CD4-positive, CD25-positive, alpha-beta regulatory T cell (primary cell): ENCODE results near the gene UBLCP1. TPM values are rescaled to one million over a fixed set of nuclear protein-coding genes. Genes with fewer than 3 reads are reported as not detected.
A peak's percentile ranks its signal among the peaks of the same experiment; 100 is the strongest.
"Not testable (repeated sequence)": the region's sequence is repeated elsewhere in the genome, so short reads cannot be mapped to it uniquely, and the experiment has no call there.

Source experiments
- ATAC-seq, 2 donors: fragments of 150-1000 bp; cut with Tn5 transposase; one replicate each; pipeline ENCODE4 v1.10.0; 2021; ENCODE audit warnings: low read depth in 2 of 2, moderate number of reproducible peaks in 2 of 2, moderate library complexity in 1 of 2
- DNase-seq, 3 donors: peaks; one replicate each; pipeline versions ENCODE4 v3.0.0 to v3.0.0-alpha.2; 2012 to 2022; ENCODE audit warnings: mixed read lengths in 1 of 3
- H3K27ac ChIP-seq: one replicate; pipeline ENCODE4 v1.7.0; 2013; ENCODE audit warnings: mild to moderate bottlenecking, low read length; ENCODE audit not compliant: insufficient read depth, poor library complexity, severe bottlenecking
- H3K27me3 ChIP-seq: one replicate; pipeline ENCODE4 v1.7.0; 2013; ENCODE audit warnings: low read length; ENCODE audit not compliant: control insufficient read depth, insufficient read depth
- H3K36me3 ChIP-seq: one replicate; pipeline ENCODE4 v1.7.0; 2013; ENCODE audit warnings: mild to moderate bottlenecking, low read length, moderate library complexity; ENCODE audit not compliant: control insufficient read depth, insufficient read depth
- H3K4me1 ChIP-seq: 2 replicates; pipeline ENCODE4 v1.7.0; 2013; ENCODE audit warnings: mild to moderate bottlenecking, low read length; ENCODE audit not compliant: insufficient read depth, control insufficient read depth, poor library complexity, severe bottlenecking
- H3K4me3 ChIP-seq: one replicate; pipeline ENCODE4 v1.7.0; 2013; ENCODE audit warnings: low read depth, mild to moderate bottlenecking, low read length, moderate library complexity
- H3K9me3 ChIP-seq, 2 experiments: 1 replicate in 1 of 2; 2 replicates in 1 of 2; pipeline ENCODE4 v1.7.0; 2013; ENCODE audit warnings: low read length in 2 of 2, mild to moderate bottlenecking in 1 of 2, moderate library complexity in 1 of 2; ENCODE audit not compliant: control insufficient read depth in 2 of 2
- H3K27ac Mint-ChIP-seq, 3 donors: one replicate each; pipeline ENCODE4 v1.8.0; 2020 to 2022; ENCODE audit warnings: mild to moderate bottlenecking in 3 of 3, mixed read lengths in 3 of 3, moderate library complexity in 2 of 3
- H3K27me3 Mint-ChIP-seq: one replicate; pipeline ENCODE4 v1.8.0; 2022; ENCODE audit warnings: mild to moderate bottlenecking, mixed read lengths
- H3K36me3 Mint-ChIP-seq: one replicate; pipeline ENCODE4 v1.8.0; 2020; ENCODE audit warnings: mixed read lengths
- H3K4me1 Mint-ChIP-seq, 4 donors: one replicate each; pipeline ENCODE4 v1.8.0; 2020 to 2022; ENCODE audit warnings: mixed read lengths in 4 of 4, mild to moderate bottlenecking in 1 of 4
- H3K4me3 Mint-ChIP-seq, 4 donors: one replicate each; pipeline ENCODE4 v1.8.0; 2020 to 2022; ENCODE audit warnings: mild to moderate bottlenecking in 4 of 4, mixed read lengths in 4 of 4, moderate library complexity in 3 of 4
- H3K9me3 Mint-ChIP-seq, 7 donors: one replicate each; pipeline ENCODE4 v1.8.0; 2020 to 2022; ENCODE audit warnings: mixed read lengths in 7 of 7, mild to moderate bottlenecking in 3 of 7, moderate library complexity in 2 of 7
- polyA plus RNA-seq, 4 donors: library from polyadenylated mRNA; unstranded; fragments of 300-500 nt; fragmentation: Illumina TruSeq; gene quantifications; one replicate each; pipeline ENCODE4 v1.2.3, GENCODE V29; 2021
- total RNA-seq: library from RNA; stranded (reverse); gene quantifications from one replicate; pipeline ENCODE4 v1.2.3, GENCODE V29; 2022

Gene UBLCP1
- total and polyA plus RNA-seq, 5 donors from 2014 or later = 20.5 to 66.1 (median 56.5) TPM

DNA sequence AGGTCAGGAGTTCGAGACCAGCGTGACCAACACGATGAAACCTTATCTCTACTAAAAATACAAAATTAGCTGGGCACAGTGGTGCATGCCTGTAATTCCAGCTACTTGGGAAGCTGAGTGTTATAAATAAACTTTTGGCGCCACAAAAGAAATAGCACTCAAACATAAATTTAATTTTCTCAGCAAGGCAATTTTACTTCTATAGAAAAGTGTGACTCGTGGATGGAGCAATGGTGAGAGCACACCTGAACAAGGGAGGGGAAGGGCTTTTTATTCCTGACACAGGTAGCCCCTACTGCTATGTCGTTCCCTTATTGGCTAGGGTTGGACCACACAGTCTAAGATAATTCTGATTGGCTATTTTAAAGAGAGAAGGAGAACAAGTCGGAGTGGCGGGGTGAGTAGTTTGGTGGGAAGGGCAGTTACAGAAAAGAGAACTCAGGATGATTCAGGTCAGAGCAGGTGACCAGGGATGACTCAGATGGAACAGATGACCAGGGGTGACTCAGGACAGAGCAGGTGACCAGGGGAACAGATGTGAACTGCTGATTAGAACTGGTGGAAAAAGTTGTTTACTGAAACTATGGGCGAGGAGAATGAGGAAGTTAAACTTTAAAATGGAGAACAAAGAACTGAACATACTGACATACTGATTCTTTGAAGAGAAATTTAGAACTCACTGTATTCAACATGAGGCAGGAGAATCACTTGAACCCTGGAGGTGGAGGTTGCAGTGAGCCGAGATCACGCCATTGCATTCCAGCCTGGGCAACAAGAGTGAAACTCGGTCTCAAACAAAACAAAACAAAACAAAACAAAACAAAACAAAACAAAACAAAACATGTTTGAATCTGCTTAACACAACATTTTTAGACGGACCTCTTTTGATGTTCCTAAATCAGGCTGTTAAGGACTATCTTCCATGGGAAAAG, 39.1 kb downstream of the UBLCP1 start:
- Histone ChIP-seq H3K27me3 (peaks cover 10% of the 10 kb centered on the region), H3K9me3 (peaks cover 14 to 37% of the 10 kb centered on the region in 2 experiments)
- H3K27ac ChIP-seq, H3K4me3 ChIP-seq, H3K36me3 ChIP-seq, H3K4me3 Mint-ChIP-seq, H3K36me3 Mint-ChIP-seq, H3K27ac Mint-ChIP-seq, ATAC-seq, H3K4me1 ChIP-seq, H3K4me1 Mint-ChIP-seq, DNase-seq: not testable (repeated sequence)
- H3K9me3 Mint-ChIP-seq = peaks cover 2 to 33% (median 17%) of the 10 kb centered on the region in 7 donors
- peaks cover 37% of the 10 kb centered on the region for H3K27me3 Mint-ChIP-seq

DNA sequence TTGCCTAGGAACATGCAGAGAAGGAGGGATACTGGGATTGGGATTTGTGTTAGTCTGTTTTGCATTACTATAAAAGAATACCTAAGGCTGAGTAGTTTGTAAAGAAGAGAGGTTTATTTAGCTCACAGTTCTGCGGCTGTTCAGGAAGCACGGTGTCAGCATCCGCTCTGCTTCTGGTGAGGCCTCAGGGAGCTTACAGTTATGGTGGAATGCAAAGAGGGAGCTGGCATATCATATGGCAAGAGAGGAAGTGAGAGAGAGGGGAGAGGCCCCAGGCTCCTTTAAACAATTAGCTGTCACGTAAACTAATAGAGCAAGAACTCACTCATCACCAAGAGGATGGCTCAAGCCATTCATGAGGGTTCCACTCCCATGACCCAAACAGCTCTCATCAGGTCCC, 40.2 kb downstream of the UBLCP1 start:
- Mint-ChIP-seq H3K36me3 (no peaks in the 10 kb centered on the region), H3K4me1 (no peaks in the 10 kb centered on the region), H3K27me3 (peaks cover 41% of the 10 kb centered on the region), H3K9me3 (peaks cover 2 to 28% (median 12%) of the 10 kb centered on the region in 7 donors), H3K4me3 (no peak overlapping the region), H3K27ac (no peak overlapping the region)
- no peak for DNase-seq
- Histone ChIP-seq H3K4me1 (no peaks in the 10 kb centered on the region), H3K27me3 (peaks cover 15% of the 10 kb centered on the region), H3K27ac (no peak overlapping the region), H3K9me3 (peaks cover 14 to 27% of the 10 kb centered on the region in 2 experiments), H3K4me3 (no peak overlapping the region), H3K36me3 (no peaks in the 10 kb centered on the region)
- ATAC-seq = no peak

DNA sequence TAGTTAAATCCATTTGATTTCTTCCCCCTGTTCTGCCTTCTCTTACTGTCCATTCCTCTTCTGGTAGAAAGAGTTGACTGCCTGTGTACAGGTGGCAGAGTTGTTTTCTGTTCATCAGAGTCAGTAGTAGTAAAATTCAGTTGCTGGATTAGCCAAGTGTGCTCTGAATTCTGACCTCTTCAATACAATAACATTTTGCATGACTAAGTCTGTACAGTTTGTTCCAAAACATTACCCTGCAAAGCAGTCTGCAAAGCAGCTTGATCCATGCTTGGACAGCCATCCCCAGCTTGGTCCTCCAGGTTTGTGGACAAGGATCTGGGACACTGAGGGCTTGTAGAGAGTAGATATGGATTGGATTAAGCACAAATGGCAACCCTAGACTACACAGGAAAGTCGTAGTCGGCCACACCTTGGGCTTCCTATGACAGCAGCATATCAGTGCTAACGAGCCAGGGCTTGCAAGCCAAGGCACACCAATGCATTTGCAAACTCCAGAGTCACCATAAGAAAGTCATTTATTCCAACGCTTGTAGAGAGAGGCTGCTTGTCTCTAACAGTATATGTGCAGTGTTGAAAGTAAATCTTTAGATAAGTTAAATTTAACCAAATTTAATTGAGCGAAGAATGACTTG, 42.0 kb downstream of the UBLCP1 start:
- no peak overlapping the region for H3K4me3 Mint-ChIP-seq
- no peak overlapping the region for H3K27ac Mint-ChIP-seq

DNA sequence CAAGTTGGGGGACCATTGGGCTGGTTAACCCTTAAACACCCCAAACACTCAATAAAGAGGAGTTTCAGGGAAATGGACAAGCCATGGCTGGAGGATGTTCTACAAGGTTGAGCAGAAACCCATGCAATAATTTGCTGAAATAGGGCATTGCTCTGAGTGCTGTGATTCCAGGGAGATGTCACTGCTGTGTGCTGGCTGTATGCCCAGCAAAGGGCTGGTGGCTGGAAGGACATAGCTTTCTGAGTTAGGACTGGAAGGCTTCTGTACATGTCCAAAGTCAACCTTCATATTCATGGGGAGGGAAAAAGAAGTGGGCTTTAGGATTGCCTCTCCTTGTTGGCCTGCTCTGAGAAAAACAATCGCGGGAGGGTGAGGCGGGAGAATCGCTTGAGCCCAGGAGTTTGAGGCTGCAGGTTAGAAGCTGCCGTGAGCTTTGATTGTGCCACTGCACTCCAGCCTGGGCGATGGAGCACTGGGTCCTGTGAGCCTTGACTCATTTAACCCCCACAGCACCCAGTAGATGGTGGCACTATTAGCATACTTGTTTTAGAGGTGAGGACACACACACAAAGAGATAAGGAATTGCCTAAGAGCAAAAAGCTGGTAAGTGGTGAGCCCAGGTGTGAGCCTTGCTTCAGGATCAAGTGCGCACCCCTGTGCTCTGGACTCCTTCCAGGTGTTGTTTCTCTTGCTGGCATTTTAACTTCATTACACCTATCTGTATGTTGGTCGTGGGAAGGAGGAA, 46.8 kb downstream of the UBLCP1 start:
- Histone ChIP-seq H3K27ac (no peak overlapping the region), H3K4me1 (peaks cover 5% of the 10 kb centered on the region), H3K36me3 (no peaks in the 10 kb centered on the region), H3K27me3 (peaks cover 26% of the 10 kb centered on the region), H3K9me3 (no peaks in the 10 kb centered on the region), H3K4me3 (no peak overlapping the region)
- no peaks in the 10 kb centered on the region for H3K9me3 Mint-ChIP-seq
- ATAC-seq = no peak
- DNase-seq = no peak
- H3K4me3 Mint-ChIP-seq = peak overlapping the region in 1 of 4 donors; percentile 17
- no peaks in the 10 kb centered on the region for H3K36me3 Mint-ChIP-seq
- H3K4me1 Mint-ChIP-seq = peaks cover 0 to 10% (median 5%) of the 10 kb centered on the region in 4 donors
- no peak overlapping the region for H3K27ac Mint-ChIP-seq
- peaks cover 76% of the 10 kb centered on the region for H3K27me3 Mint-ChIP-seq

More for the DNA sequence above, 42.0 kb downstream of the UBLCP1 start:
- Mint-ChIP-seq H3K9me3 (peaks cover 2 to 20% (median 9%) of the 10 kb centered on the region in 7 donors), H3K36me3 (no peaks in the 10 kb centered on the region), H3K4me1 (peaks cover 0 to 2% (median under 1%) of the 10 kb centered on the region in 4 donors), H3K27me3 (peaks cover 59% of the 10 kb centered on the region)
- Histone ChIP-seq H3K27me3 (peaks cover 24% of the 10 kb centered on the region), H3K27ac (no peak overlapping the region), H3K9me3 (peaks cover 12 to 20% of the 10 kb centered on the region in 2 experiments), H3K4me3 (no peak overlapping the region), H3K4me1 (no peaks in the 10 kb centered on the region), H3K36me3 (no peaks in the 10 kb centered on the region)
- DNase-seq = no peak
- no peak for ATAC-seq

DNA sequence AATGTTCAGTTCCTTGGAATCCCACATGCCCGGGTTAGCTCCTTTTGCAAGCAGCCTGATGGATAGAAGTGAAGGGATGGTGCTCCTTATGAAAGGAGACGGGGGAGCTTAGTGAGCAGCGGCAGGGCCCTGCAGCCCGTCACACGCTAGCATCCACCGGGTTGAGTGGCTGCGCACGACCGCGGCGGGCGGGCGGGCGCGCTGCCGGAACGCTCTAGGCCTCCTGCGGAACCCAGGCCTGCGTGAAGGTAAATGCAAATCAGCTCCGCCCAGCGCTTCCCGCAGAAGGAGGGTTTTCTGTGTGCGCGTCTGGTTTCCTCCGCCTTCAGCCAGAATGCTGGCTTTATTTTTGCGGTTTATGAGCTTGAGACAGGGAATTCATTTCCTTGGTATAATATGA, 47.4 kb downstream of the UBLCP1 start:
- no peak overlapping the region for H3K27ac ChIP-seq
- no peaks in the 10 kb centered on the region for H3K36me3 Mint-ChIP-seq
- H3K4me3 ChIP-seq = no peak overlapping the region
- H3K36me3 ChIP-seq = no peaks in the 10 kb centered on the region
- H3K4me1 Mint-ChIP-seq = peaks cover 0 to 10% (median 5%) of the 10 kb centered on the region in 4 donors
- H3K9me3 Mint-ChIP-seq = no peaks in the 10 kb centered on the region
- peaks cover 5% of the 10 kb centered on the region for H3K4me1 ChIP-seq
- H3K9me3 ChIP-seq = no peaks in the 10 kb centered on the region
- H3K27me3 Mint-ChIP-seq = peaks cover 76% of the 10 kb centered on the region
- H3K27me3 ChIP-seq = peaks cover 26% of the 10 kb centered on the region
- peak in 1 of 3 donors; percentile 50 for DNase-seq
- H3K27ac Mint-ChIP-seq = no peak overlapping the region
- peak; percentile 64 to 77 for ATAC-seq
- H3K4me3 Mint-ChIP-seq = peak overlapping the region in 1 of 4 donors; percentile 17

DNA sequence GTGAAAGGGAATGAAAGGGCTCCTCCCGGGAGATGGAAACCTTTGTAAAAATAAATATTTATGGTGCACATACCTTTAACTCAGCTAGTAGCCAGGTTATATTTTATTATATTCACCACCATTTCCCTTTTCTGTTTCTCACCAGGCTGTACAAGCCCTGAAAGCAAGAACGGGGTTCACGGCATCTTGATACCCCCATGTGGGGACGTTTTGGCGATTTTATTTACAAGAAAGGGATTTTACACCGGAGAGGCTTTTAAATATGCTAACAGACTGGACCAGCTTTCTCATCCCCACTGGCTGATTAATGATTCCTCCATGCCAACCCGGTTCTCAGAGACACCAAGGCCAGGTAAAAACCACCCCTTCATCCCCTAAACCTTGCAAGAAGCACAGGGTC, 48.0 kb downstream of the UBLCP1 start:
- no peaks in the 10 kb centered on the region for H3K9me3 Mint-ChIP-seq

DNA sequence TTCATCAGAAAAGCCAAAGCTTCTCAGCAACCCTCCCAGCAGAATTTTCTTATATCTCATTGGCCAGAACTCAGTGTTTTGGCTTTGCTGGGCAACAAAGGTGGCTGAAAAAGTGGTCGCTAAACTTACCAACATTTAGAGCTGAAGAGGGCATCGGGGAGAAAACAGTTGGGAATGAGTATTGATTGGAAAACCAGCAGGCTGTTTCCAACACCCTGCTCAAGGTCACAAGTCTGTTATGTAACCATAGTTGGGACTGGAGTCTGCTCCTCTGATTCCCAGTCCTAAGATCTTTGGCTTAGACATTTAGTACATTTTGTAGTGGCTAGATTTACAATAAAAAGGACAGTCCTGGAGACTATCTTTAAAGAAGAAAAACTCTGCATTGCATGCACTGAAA, 50.1 kb downstream of the UBLCP1 start:
- DNase-seq = no peak
- Mint-ChIP-seq H3K4me3 (no peak overlapping the region), H3K27ac (no peak overlapping the region), H3K36me3 (no peaks in the 10 kb centered on the region), H3K27me3 (peaks cover 61% of the 10 kb centered on the region), H3K9me3 (no peaks in the 10 kb centered on the region), H3K4me1 (peaks cover 0 to 10% (median 5%) of the 10 kb centered on the region in 4 donors)
- Histone ChIP-seq H3K4me3 (no peak overlapping the region), H3K36me3 (no peaks in the 10 kb centered on the region), H3K27me3 (peaks cover 22% of the 10 kb centered on the region), H3K9me3 (no peaks in the 10 kb centered on the region), H3K4me1 (peaks cover 5% of the 10 kb centered on the region), H3K27ac (no peak overlapping the region)
- no peak for ATAC-seq

More for the DNA sequence above, 48.0 kb downstream of the UBLCP1 start:
- Histone ChIP-seq H3K36me3 (no peaks in the 10 kb centered on the region), H3K4me1 (peaks cover 5% of the 10 kb centered on the region), H3K27ac (no peak overlapping the region), H3K4me3 (no peak overlapping the region), H3K27me3 (peaks cover 26% of the 10 kb centered on the region), H3K9me3 (no peaks in the 10 kb centered on the region)
- Mint-ChIP-seq H3K4me3 (no peak overlapping the region), H3K4me1 (peaks cover 0 to 10% (median 5%) of the 10 kb centered on the region in 4 donors), H3K36me3 (no peaks in the 10 kb centered on the region), H3K27ac (no peak overlapping the region), H3K27me3 (peaks cover 70% of the 10 kb centered on the region)
- no peak for DNase-seq
- no peak for ATAC-seq
